Activated naive CD8-positive, alpha-beta T cell treated with anti-CD3 and anti-CD28 coated beads, Interleukin-2, amount 50 U/mL, for 24 hours (primary cell): Measurements from ENCODE around the gene IGBP1.
"Not testable (repeated sequence)": the region's sequence is repeated elsewhere in the genome, so short reads cannot be mapped to it uniquely, and the experiment has no call there.

ENCODE experiments used
- ATAC-seq: fragments of 150-1000 bp; cut with Tn5 transposase; one replicate; pipeline ENCODE4 v1.10.0; 2021
- DNase-seq: peaks from one replicate; pipeline ENCODE4 v3.0.0; 2021
- H3K27ac Mint-ChIP-seq: one replicate; pipeline ENCODE4 v1.8.0; 2021; ENCODE audit warnings: mild to moderate bottlenecking, mixed read lengths
- H3K27me3 Mint-ChIP-seq: one replicate; pipeline ENCODE4 v1.8.0; 2021; ENCODE audit warnings: mixed read lengths
- H3K36me3 Mint-ChIP-seq: one replicate; pipeline ENCODE4 v1.8.0; 2021; ENCODE audit warnings: low read depth, mixed read lengths
- H3K4me1 Mint-ChIP-seq: one replicate; pipeline ENCODE4 v1.8.0; 2021; ENCODE audit warnings: mixed read lengths
- H3K4me3 Mint-ChIP-seq: one replicate; pipeline ENCODE4 v1.8.0; 2021; ENCODE audit warnings: mild to moderate bottlenecking, moderate library complexity, mixed read lengths
- H3K9me3 Mint-ChIP-seq: one replicate; pipeline ENCODE4 v1.8.0; 2021; ENCODE audit warnings: mixed read lengths

IGBP1 gene

DNA sequence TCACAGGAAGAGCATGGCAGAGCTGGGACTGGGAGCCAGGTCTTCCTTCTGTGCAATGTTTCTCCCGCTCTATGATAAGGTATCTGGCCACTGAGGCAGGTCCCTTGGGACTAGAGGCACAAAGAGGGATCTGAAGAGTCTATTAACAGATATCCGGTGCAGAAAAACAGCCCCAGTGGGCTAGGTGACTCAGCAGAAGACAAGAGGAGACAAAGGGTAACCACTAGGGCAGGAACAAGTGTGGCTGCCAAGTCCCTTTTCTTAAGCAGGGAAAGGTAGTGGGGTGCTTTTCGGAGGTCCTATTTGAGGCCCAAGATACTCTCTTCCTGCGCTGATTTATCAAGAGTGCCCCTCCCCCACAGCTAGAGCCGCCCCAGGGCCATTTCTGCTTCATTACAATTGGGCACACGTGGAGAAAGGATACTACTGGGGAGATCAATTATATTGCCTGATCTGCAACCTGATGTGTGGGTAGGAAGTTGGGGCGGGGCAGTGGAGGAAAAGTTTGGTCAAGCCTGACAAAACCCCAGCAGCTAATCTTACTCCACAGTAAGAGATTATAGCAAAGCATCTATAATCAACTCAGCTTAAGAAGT lies 43.8 kb downstream of the IGBP1 start, which contains the start of gene DGAT2L6:
TSS of gene DGAT2L6 (plus strand) at position 546 of the 596 bp plus-strand sequence. CDS start 100 bp downstream, outside the sequence.
- H3K27me3 Mint-ChIP-seq: no peaks in the 10 kb centered on the region
- ATAC-seq (no peak), DNase-seq (no peak)
- H3K9me3 Mint-ChIP-seq: no peaks in the 10 kb centered on the region
- H3K4me1 Mint-ChIP-seq: peaks cover 12% of the 10 kb centered on the region
- H3K36me3 Mint-ChIP-seq: no peaks in the 10 kb centered on the region
- H3K27ac Mint-ChIP-seq: no peak within 1 kb of the TSS
- no peak within 1 kb of the TSS for H3K4me3 Mint-ChIP-seq

DNA sequence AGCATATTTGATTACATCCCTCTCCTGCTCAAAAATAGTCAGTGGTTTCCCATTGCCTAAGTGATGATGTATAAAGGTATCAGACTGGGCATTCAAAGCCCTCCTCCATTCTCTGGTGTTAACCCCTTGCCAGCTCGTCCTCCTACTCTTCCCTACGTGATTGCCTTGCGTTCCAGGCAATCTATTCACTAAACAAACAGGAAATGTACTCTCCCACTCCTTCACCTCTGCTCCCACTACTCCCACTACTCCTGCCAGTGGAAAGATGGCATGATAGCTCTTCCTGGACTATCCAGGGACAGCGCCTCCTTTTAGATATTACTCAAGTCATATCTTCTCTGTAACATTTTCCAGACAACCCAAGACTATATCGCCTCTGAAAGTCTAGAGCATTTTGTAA lies 49.8 kb downstream of the IGBP1 start:
- Mint-ChIP-seq H3K4me3 (no peak overlapping the region), H3K36me3 (no peaks in the 10 kb centered on the region), H3K27me3 (peaks cover 3% of the 10 kb centered on the region), H3K9me3 (no peaks in the 10 kb centered on the region), H3K4me1 (no peaks in the 10 kb centered on the region), H3K27ac (no peak overlapping the region)
- DNase-seq (no peak), ATAC-seq (no peak)

DNA sequence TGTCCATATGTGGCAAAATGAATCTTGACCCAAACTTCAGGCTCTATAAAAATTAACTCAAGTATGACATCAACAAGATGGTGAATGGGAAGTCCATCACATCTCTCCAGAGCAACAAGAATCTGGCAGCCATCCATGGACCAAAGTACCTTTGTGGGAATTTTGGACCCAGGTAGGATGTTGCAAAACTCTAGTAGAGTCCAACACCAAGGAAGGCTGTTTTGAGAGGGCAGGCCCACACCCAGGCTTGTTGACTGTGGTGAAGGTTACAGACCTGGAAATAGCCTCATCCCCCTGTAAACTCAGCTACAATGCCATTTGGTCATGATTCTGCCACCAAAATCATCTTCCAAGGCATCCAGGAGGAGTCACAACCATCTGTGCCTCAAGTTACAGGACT lies 57.0 kb downstream of the IGBP1 start:
- Mint-ChIP-seq H3K36me3 (no peaks in the 10 kb centered on the region), H3K4me3 (no peak overlapping the region), H3K4me1 (no peaks in the 10 kb centered on the region), H3K27me3 (peaks cover 2% of the 10 kb centered on the region), H3K27ac (no peak overlapping the region), H3K9me3 (peaks cover 9% of the 10 kb centered on the region)
- no peak for DNase-seq
- ATAC-seq: no peak

DNA sequence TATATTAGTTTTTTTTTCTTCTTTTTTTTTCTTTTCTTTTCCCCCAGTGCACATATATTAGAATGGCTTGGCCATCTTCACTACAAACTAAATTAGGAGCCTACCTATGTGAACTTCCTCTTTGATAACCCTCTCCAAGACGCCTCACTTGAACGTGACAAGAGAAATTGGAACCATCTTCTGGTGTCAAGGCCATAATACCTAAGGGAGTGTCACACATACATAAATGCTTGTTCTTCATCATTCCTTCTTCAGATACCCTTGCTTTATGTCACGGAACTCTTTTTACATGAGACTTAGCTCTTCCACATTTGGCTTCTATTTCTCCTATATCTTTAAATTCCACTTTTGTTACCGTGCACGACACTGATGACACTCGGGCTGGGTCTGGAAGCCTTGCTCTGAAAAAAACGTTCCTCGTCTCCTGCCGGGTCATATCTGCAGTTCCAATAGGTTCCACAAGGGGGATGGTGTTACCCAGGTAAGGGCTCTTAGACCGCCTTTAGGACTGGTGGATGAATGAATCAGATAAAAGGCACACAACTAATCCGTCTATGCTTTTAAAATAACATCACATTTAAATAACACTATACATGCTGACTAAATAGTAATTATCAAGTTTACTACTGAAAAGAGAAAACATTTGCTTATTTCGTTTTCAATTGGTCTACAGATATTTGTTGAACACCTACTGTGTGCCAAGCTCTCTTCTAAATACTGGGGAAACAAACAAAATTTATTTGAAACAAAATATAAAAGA lies 63.9 kb downstream of the IGBP1 start:
- DNase-seq (peak; percentile 68), ATAC-seq (peak; percentile 89)
- Mint-ChIP-seq H3K36me3 (no peaks in the 10 kb centered on the region), H3K9me3 (no peaks in the 10 kb centered on the region), H3K27ac (no peak overlapping the region), H3K4me3 (no peak overlapping the region), H3K4me1 (peaks cover 7% of the 10 kb centered on the region), H3K27me3 (peaks cover 3% of the 10 kb centered on the region)

DNA sequence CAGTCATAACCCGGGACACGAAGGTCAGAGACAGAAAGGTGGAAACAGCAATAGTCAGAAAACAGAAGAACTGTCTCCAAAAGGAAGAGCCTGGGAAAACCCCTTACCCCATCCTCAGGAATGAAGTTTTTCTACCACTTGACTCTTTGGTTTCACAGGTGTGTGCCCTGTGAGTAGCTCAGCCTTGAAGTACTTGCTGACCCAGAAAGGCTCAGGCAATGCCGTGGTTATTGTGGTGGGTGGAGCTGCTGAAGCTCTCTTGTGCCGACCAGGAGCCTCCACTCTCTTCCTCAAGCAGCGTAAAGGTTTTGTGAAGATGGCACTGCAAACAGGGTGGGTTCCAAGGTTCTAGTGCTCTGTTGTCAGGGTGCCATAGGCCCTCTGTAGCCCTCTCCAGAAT lies 68.5 kb downstream of the IGBP1 start:
- ATAC-seq: no peak

DNA sequence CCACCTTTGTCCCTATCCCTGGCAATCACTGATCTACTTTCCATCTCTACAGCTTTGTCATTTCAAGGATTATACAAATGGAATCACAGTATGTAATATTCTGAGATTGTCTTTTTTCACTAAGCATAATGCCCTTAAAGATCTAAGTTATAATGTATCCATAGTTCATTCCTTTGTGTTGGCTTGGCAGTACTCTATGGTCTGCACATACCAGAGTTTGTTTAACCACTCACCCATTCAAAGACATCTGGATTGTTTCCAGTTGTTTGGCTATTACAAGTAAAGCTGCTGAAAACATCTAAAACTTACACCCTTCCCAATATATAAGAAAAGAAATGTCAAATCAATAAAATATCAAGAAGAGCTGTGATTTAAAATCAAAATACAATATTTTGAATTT lies 75.2 kb downstream of the IGBP1 start:
- Mint-ChIP-seq H3K27me3 (no peaks in the 10 kb centered on the region), H3K4me3 (no peak overlapping the region), H3K36me3 (no peaks in the 10 kb centered on the region), H3K27ac (no peak overlapping the region), H3K4me1 (no peaks in the 10 kb centered on the region), H3K9me3 (no peaks in the 10 kb centered on the region)
- DNase-seq: no peak
- ATAC-seq: no peak

More for the DNA sequence above, 68.5 kb downstream of the IGBP1 start:
- Mint-ChIP-seq H3K27ac (no peak overlapping the region), H3K4me1 (peaks cover 7% of the 10 kb centered on the region), H3K4me3 (no peak overlapping the region), H3K9me3 (no peaks in the 10 kb centered on the region), H3K36me3 (no peaks in the 10 kb centered on the region), H3K27me3 (peaks cover 2% of the 10 kb centered on the region)
- DNase-seq: no peak

DNA sequence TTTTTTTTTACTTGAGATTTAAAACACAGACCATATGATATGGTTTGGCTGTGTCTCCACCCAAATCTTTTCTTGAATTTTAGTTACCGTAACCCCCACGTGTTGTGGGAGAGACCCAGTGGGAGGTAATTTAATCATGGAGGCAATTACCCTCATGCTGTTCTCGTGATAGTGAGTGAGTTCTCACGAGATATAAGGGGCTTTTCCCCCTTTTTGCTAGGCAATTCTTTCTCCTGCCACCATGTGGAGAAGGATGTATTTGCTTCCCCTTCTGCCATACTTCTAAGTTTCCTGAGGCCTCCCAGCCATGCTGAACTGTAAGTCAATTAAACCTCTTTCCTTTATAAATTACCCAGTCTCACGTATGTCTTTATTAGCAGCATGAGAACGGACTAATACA lies 76.3 kb downstream of the IGBP1 start:
- not testable (repeated sequence) for H3K36me3 Mint-ChIP-seq, H3K4me3 Mint-ChIP-seq, H3K27ac Mint-ChIP-seq, ATAC-seq, H3K27me3 Mint-ChIP-seq, H3K4me1 Mint-ChIP-seq, DNase-seq, H3K9me3 Mint-ChIP-seq
